Measurements from ENCODE around the gene WASF3.

DNA sequence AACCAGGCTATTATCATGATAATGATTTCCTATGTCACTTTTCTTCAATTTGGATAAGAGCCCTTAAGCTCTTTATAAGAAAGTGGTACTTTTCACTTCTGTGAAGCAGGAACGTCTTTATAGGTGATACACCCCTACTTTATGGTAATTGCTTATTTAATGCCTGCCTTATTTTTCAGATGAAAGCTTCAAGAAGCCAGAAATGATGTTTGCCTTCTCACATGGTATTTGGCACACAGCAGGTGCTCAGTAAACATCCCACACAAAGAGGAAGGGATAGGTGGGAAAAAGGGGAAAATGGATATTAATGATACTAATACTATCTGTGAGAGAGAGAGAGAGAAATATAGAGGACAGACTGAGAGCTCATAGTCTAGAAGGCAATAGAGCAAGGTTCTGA lies 29.0 kb upstream of the WASF3 start:
- no peak for TF ChIP-seq CTCF (IDR thresholded peaks at IDR 0.05; ENCODE audit: insufficient read depth, low read depth, low read length)
- TF ChIP-seq EZH2 (IDR thresholded peaks at IDR 0.05; ENCODE audit: insufficient read depth, low read length): no peak
